GM19372 (cell line): Measurements from ENCODE around the gene UBC.
"Not testable (repeated sequence)": the region's sequence is repeated elsewhere in the genome, so short reads cannot be mapped to it uniquely, and the experiment has no call there.

Source experiments
- ATAC-seq: cut with Tn5 transposase; IDR thresholded peaks from one replicate; pipeline ENCODE4 v1.9.1; 2021; ENCODE audit warnings: mild to moderate bottlenecking, low read depth, moderate library complexity; ENCODE audit not compliant: unreplicated experiment

UBC gene

DNA sequence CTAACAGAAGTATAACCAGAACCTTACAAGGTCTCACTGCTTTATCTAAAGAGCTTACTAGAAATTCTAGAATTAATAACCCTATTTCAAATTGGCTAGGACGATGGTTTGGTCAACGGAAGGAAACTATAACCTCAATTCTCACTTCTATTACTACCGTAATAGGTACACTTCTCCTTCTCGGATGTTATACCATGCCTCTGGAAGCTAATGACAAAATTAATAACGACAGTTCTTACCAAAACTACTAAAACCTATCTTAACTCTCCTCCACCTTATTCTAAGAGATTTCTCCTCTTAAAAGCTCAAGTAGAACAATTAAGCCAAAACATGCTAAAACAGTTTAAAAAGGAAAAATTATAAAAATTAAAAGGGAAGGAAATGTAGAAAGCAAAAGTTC is 23.7 kb upstream of the UBC start:
- no peak for ATAC-seq

DNA sequence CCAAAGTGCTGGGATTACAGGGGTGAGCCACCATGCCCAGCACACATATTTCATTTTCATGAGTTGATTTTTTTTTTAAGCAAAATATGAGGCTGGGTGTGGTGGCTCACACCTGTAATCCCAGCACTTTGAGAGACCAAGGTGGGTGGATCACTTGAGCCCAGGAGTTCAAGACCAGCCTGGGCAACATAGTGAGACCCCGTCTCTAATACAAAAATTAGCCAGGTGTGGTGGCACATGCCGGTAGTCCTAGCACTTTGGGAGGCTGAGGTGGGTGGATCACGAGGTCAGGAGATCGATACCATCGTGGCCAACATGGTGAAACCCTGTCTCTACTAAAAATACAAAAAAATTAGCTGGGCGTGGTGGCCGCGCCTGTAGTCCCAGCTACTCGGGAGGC is 17.1 kb upstream of the UBC start:
- ATAC-seq = not testable (repeated sequence)

DNA sequence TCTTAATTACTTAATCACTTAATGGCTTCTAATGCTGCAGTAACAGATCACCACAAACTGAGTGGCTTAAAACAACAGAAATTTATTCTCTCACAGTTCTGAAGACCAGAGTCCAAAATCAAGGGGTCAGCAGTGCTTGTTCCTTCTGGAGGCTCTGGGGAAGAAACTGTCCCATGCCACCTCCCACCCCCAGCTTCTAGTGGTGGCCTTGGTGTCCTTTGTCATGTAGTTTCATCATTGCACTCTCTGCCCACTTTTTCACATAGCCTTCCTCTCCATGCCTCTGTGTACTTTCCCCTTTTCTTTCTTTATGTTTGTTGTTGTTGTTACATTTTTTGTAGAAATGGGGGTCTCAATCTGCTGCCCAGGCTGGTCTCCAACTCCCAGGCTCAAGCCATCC is 16.1 kb upstream of the UBC start:
- no peak for ATAC-seq

DNA sequence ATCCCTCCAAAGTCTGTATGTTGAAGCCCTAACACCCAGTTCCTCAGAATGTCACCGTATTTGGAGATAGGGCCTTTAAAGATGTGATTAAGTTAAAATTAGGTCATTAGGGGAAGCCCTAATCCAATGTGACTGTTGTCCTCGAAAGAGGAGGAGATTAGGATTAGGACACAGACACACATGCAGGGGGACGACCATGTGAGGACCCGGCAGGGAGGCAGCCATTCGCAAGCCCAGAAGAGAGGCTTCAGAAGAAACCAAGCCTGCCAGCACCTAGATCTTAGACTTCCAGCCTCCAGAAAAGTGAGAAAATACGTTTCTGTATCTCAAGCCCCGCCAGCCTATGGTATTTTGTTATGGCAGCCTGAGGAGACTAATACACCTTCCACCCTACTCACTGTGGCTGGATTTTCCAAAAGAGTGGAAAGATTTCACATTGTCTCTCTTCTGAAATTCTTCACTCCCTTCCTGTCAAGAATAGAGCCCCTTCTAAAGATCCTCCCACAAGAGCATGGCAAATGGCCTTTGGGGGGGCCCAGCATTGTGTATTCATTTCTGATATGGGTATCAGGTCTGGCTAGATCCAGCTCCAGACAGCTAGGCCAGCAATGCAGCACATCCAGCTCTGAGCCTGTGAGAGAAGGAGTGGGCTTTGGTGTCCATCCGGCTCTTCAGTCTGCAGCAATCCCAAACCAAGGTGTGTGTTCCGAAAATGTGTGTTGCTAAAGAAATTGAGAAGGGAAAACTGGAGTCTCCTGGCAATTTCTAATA is 15.4 kb upstream of the UBC start:
- ATAC-seq = no peak

DNA sequence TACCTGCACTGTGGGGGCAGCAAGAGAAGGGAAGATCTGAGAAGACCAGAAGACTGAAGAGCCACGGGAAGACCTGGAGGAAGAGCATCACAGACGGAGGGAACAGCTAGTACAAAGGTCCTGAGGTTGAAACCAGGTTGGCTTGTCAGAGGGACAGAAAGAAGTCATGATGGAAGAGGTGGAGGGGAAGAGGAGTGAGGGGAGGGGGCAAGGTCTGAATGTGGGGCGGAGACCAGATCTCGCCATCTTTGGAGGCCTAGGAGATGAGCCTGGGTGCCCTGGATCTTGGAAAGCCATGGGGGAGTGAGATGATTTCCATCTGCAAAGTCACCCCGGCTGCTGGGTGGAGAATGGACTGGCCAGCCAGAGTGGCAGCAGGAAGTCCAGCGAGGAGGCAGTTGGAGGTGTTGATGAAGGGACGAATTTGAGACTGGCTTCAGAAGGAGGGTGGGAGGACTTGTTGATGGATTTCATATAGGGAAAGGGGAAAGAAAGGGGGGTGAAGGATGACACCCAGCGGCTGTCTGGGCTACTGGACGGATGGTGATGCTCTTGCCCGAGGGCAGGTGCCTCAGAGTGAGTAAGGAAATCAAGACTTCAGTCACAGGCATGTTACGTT is 14.6 kb upstream of the UBC start:
- ATAC-seq = no peak

DNA sequence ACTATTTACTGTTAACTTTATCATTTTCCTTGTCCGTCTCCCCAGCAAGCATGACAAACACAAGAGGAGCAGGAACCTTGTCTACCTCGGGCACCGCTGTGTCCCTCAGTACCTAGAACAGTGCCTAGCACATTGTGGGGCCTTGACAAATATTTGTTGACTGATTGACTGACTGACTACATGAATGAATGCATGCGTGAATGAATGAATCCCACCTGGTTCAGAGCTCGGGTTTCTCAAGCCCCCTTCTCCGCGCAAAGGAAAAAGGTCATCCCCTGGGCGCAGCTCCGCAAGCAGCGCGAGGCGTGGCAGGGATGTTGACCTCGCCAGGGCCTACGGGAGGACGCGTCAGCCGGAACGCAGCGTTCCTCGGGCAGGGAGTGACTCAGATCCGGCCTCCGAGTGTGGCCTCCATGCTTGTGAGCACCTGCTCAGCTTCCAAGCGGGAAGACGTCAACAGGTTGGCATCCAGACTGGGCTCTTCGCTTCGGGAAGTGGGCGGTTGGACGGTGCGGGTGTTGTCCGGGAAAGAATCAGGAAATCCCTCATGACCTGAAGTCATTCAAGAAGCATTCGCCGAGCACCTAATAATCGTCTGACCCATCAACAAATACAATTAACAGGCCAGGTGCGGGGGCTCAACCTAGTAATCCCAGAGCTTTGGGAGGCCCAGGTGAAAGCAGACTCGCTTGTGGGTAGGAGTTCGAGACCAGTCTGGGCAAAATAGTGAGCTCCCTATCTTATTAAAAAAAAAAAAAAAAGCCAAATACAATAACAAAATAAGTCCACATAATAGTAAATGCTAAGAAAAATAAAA is 13.9 kb upstream of the UBC start:
- ATAC-seq = peak; percentile 45

DNA sequence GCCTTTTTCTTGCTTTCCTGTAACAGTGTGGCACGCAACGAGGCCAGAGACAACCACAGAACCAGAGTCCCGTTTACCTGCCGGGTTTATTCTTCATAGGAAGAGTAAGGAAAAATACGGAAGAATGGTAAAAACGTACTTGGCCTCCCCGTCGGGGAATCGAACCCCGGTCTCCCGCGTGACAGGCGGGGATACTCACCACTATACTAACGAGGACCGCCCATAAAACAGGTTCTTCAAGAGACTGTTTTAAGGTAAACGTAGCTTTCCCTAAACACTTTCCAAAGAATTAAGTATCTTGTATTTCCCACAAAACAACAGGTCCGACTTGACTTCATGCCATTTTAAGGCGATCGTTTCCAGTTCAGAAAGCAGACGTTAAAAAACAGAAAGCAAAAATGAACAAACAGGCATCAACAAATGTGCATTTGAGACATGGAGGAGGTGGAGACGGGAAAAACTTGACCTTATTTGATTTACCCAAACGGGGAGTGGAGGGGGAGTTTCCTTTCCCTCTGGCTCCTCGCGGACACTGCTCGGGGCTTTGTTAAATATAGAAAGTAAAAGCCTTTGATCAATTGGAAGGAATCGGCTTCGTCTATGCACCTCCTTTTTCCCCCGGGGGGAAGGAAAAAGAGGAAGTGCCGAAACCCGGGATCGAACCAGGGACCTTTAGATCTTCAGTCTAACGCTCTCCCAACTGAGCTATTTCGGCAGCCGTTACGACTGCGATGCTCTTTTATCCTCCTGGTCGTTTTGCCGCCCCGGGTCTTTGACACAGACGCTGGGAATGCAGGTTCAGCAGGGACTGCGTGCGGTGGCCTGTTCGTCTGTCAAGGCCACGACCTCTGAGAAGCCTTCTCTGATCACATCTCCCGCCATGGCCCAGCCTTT is 13.0 kb upstream of the UBC start:
- peak; percentile 65 for ATAC-seq

DNA sequence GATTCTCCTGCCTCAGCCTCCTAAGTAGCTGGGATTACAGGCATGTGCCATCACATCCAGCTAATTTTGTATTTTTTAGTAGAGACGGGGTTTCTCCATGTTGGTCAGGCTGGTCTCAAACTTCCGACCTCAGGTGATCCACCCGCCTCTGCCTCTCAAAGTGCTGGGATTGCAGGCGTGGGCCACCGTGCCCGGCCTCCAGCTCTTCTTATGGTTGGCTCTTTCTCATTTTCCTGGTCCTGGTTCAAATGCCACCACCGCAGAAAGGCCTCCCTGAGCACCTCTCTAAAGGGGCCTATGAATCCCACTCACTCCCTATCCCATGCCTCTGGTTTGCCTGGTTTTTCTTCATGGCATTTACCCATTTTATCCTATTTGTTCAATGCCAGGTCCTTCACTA is 11.3 kb upstream of the UBC start:
- ATAC-seq = not testable (repeated sequence)

DNA sequence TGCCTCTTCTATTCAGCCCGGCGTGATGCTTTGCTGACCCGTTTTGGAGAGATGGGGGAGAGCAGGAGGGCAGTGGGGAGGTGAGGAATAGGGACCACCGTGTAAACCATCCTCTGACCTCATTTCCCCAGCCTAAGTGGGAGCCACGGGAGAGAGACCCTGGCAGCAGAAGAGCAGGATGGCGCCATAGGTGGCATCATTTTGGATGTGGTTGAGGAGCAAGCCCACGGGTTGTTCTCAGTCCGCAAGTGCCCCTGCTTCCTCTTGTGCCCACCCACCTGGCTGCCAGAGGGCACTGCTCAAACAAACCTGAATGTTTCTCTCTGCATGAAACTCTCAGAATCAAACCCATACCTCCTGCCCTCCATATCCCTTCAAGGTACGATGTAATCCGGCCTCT is 10.7 kb upstream of the UBC start:
- no peak for ATAC-seq

DNA sequence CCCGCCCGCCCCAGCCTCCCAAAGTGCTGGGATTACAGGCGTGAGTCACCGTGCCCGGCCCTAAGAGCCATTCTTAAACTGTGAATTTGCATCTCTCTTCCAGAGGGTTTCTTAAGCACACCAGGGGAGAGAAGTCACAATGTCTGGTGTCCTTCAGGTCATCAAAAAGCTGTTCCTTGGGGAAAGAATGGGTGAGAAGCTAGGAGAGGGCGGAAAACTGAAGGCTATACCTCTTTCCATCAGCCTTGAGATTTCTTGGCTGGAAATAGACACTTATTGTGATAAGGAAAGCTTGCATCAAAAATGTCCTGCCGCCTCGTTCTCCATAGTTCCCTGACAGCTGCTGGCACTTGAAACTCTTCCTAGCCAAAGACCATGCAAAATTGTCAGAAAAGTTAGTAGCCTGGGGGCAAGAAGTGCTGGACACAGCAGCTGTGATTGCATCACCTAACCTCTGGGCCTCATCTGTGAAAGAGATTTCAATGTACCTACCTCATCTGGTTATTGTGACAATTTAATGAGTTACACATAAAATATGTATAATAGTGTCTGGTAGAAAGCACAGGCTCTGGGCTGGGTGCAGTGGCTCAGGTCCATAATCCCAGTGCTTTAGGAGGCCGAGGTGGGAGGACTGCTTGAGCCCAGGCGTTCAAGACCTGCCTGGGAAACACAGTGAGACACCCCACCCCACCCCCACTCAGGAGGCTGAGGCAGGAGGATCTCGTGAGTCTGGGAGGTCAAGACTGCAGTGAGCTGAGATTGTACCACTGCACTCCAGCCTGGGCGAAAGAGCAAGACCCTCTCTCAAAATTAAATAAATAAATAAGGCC is 9.7 kb upstream of the UBC start:
- no peak for ATAC-seq

DNA sequence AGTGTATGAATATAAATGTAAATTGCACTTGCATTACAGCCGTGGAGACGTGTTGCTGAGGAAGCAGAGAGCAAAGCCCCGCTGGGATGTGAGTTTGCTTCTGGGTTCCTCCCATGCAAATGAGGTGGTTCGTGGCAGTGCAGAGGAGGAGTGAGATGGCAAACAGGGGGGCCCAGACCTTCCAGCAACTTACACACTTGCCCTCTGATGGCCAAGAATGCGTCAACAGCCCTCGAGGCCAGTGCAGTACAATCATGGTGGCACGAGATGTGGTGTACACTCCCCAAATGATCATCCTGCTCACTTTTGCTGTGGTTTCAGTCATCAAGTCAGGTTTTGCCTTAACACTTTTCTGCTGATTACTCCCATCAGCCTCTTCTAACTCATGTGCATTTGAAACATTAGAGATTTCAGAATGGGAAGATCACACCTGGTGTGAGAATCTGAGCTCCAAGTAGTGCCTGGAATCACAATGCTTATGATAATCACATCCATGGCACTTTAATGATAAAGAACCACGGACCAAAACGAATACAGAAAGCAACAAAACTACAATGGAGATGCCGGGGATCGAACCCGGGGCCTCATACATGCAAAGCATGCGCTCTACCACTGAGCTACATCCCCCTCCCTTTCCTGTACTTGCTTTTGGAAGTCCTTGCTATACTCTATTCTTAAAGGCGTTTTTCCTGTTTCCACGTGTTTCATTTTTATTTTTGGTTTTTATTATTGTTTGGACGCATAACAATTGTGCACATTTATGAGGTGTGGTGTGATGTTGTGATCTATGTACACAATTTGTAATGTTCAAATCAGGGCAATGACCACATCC is 7.0 kb upstream of the UBC start:
- peak; percentile 40 for ATAC-seq

DNA sequence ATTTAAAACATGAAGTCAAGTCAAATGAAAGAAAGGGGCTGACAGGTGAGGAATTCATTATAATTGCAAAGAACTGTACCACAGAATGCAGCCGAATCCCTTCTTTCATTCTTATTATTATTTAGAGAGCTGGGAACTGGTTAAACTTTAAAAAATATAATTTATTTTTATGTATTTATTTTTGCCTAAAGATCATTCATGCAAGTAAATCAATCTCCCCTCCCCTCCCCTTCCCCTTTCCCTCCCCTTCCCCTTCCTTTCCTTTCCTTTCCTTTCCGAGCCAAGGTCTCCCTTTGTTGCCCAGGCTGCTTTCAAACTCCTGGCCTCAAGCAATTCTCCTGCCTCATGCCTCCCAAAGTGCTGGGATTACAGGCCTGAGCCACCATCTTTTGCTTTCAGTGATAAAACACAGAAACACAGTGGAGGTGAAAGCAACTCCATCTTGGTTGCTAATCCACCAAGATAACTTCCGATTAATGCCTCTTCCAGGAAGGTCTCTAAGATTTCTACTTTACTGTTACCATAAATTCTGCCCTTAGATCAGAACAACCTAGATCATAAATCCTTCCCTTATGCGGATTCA is 6.0 kb upstream of the UBC start:
- ATAC-seq = no peak

DNA sequence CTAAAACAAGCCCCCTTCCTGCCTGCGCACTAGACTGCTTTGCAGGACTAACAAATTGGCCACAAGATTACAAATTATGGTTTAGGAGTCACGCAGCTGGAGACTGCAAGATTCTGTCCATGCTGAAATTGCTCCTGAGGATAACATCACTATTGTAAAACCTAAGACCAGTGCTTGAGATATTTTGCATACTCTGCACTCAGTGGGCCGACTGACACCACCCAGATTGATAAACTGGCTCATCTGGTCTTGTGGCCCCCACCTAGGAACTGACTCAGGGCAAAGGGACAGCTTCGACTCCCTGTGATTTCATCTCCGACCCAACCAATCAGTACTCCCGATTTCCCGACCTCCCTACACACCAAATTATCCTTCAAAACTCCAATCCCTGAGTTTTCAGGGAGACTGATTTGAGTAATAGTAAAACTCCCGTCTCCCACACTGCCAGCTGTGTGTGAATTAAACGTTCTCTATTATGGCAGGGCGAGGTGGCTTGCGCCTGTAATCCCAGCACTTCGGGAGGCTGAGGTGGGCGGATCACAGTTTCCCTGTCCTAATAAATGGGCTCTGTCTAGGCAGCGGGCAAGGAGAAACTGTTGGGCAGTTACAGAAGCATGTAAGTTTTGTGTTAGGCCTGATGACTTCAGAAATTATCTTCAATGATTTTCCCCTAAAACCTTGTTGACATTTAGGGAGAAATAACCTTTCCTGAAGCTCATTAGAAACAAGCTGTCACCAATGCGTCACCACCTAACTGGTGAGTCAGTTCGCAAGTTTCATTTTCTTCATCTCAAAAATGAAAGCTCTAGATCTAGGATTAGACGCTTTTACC is 5.3 kb upstream of the UBC start:
- ATAC-seq = no peak

DNA sequence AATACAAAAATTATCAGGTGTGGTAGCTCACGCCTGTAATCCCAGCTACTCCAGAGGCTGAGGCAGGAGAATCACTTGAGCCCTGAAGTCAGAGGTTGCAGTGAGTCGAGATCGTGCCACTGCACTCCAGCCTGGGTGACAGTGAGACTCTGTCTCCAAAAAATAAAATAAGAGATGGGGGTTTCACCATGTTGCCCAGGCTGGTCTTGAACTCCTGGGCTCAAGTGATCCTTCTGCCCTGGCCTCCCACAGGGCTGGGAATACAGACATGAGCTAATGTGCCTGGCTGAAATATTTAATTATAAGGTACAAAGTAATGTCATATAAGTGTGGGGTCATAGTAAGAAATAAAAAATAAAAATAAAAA is 4.2 kb upstream of the UBC start:
- ATAC-seq = not testable (repeated sequence)

DNA sequence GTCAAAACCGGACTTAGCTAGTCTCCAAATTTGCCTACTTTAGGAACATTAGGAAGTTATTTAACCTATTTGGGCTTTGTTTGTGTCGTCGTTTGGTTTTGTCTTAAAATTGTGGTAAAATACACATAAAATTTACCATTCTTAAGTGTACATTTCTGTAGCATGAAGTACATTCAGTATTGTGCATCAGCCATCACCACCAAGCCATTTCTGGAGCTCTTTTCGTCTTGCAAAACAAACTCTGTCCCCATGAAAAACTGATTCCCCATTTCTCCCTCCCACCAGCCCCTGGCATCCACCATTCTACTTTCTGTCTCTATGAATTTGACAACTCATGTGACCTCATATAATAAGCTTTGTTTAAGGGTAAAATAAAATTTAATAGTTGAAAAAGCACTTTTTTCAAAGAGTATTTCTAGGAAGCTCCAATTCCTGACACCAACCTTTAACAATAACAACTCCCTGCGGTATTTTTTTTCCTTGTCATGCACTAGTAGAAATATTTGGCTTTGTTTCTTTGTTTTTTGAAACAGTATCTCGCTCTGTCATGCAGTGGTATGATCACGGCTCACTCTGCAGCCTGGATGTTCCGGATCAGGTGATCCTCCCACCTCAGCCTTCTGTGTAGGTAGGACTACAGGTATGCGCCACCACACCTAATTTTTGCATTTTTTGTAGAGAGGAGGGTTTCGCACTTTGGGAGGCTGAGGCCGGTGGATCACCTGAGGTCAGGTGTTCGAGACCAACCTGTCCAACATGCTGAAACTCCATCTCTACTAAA is 3.6 kb upstream of the UBC start:
- ATAC-seq = no peak

DNA sequence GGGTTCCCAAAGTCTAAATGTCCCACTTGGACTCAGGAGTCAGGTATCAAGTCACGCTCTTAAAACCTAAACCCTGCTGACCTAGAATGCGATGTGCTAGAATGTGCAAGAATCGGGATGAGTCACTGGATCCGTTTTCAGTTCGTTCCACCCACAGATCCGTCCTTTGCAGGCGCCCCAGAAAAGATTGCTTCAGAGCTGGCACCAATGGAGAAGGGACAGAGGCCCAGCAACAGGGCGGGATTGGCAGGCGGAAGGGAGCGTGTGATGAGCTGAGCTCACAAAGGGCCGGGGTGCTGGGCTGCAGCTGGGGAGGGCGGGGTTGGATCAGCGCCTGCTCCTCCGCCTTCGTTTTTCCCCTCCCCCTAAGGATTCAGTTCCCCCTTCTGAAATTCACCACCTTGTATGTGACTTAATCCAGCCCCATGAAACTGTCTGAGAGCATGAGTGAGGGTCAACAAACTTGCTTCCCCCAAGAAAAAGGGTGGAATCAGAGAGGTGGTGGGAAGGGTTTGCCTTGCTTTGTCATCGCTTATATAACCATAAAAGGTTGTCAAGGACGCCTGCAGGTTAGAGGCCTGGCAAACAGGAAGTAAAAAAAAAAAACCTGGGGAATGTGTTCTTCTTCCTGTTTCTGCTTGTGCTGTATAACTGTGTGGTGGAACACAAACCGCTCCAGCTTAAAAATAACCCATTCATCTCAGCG is 2.8 kb upstream of the UBC start:
- ATAC-seq = peak; percentile 47
